Gastrocnemius medialis (tissue), 4 donors: Measurements from ENCODE around the gene AFDN.

ENCODE experiments used
- CTCF ChIP-seq, 5 experiments: fragments of 450-650 bp in 3 of 5; fragments of 200-600 bp in 2 of 5; sonication (generic) in 2 of 5; IDR thresholded peaks in 4 of 5; conservative IDR thresholded peaks in 1 of 5; 1 replicate in 4 of 5; 2 replicates in 1 of 5; pipeline ENCODE4 v1.5.1; 2016 to 2019; ENCODE audit warnings: antibody characterized with exemption in 5 of 5, mild to moderate bottlenecking in 3 of 5, moderate library complexity in 3 of 5
- POLR2A ChIP-seq, 2 donors: fragments of 450-650 bp; IDR thresholded peaks; one replicate each; pipeline ENCODE4 v1.6.1; 2017; ENCODE audit warnings: antibody characterized with exemption in 2 of 2, mild to moderate bottlenecking in 2 of 2, moderate library complexity in 2 of 2

DNA sequence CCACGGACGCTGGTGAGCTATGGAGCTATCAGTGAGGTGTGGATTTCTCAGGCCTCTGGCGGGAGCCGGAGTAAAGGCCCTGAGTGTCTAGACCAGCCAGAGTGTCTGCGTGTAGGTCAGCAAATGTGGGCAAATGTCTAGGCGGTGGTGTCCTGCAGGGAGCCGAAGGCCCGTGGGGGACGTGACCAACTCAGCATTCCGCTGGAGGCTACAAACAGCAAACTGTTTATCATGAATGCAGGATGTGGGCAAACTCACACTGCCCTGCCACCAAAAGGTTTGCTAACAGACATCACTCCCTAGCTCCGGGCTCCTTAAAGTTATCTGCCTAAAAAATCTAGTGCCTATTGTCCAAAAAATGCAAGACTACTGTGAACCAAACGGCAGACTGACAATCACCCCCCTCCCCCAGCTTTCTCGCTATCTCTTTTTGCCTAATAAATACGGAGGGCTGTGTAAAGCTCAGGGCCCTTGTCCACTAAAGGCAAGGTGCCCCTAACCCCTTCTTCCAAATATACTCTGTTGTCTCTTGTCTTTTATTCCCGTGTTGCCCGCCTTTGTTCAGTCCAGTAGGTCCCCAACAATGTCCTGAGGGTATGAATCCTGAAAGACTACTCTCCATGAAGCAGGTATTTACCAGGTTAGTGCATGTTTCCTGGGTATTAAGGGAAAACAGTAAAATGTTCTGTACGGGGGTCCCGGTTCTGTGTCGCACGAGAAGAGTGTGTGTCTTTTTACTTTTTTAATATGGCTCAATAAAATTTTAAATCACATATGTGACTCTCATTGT is 29.0 kb upstream of the AFDN start:
- TF ChIP-seq CTCF (IDR thresholded peaks at IDR 0.05 in 4 of 5, conservative IDR thresholded peaks at IDR 0.05 in 1 of 5) (no peak), POLR2A (IDR thresholded peaks at IDR 0.05) (no peak)
